Measurements from ENCODE around the gene SFI1.
"Not testable (repeated sequence)": the region's sequence is repeated elsewhere in the genome, so short reads cannot be mapped to it uniquely, and the experiment has no call there.

Gene SFI1

GRCh38 chr22:31544481-31545480, 48.4 kb downstream of the SFI1 start:
- no peak for DNase-seq (ENCODE audit: low read depth)

- no peak for DNase-seq (ENCODE audit: low read depth)
These were observed 54.6 kb downstream of the SFI1 start for GRCh38 chr22:31550871-31551370.

GRCh38 chr22:31556627-31557203, 60.4 kb downstream of the SFI1 start:
- DNase-seq (ENCODE audit: low read depth): no peak

- not testable (repeated sequence) for DNase-seq (ENCODE audit: low read depth)
These were observed 62.2 kb downstream of the SFI1 start for GRCh38 chr22:31558546-31558945.

- no peak for DNase-seq (ENCODE audit: low read depth)
These were observed 65.0 kb downstream of the SFI1 start for GRCh38 chr22:31561238-31561887.

GRCh38 chr22:31561970-31562369, 65.6 kb downstream of the SFI1 start:
- DNase-seq (ENCODE audit: low read depth): no peak

GRCh38 chr22:31566484-31566883, 70.1 kb downstream of the SFI1 start:
- no peak for DNase-seq (ENCODE audit: low read depth)

GRCh38 chr22:31567196-31567595, 70.9 kb downstream of the SFI1 start:
- no peak for DNase-seq (ENCODE audit: low read depth)

- DNase-seq (ENCODE audit: low read depth): no peak
These were observed 71.4 kb downstream of the SFI1 start for GRCh38 chr22:31567702-31568101.

- DNase-seq (ENCODE audit: low read depth): no peak
These were observed 72.8 kb downstream of the SFI1 start for GRCh38 chr22:31569126-31569525.

- no peak for DNase-seq (ENCODE audit: low read depth)
These were observed 76.6 kb downstream of the SFI1 start for GRCh38 chr22:31572939-31573338.

GRCh38 chr22:31574055-31574670, 77.8 kb downstream of the SFI1 start:
- no peak for DNase-seq (ENCODE audit: low read depth)

- DNase-seq (ENCODE audit: low read depth): no peak
These were observed 78.9 kb downstream of the SFI1 start for GRCh38 chr22:31575190-31575589.

- no peak for DNase-seq (ENCODE audit: low read depth)
These were observed 81.4 kb downstream of the SFI1 start for GRCh38 chr22:31577711-31578110.

GRCh38 chr22:31578171-31578570, 81.8 kb downstream of the SFI1 start:
- no peak for DNase-seq (ENCODE audit: low read depth)

- DNase-seq (ENCODE audit: low read depth): no peak
These were observed 83.5 kb downstream of the SFI1 start for GRCh38 chr22:31579835-31580242.

GRCh38 chr22:31583861-31584485, 87.6 kb downstream of the SFI1 start:
- no peak for DNase-seq (ENCODE audit: low read depth)

GRCh38 chr22:31584804-31585160, 88.4 kb downstream of the SFI1 start:
- DNase-seq (ENCODE audit: low read depth): no peak

GRCh38 chr22:31585161-31585859, 89.0 kb downstream of the SFI1 start:
- DNase-seq (ENCODE audit: low read depth): no peak

- no peak for DNase-seq (ENCODE audit: low read depth)
These were observed 90.0 kb downstream of the SFI1 start for GRCh38 chr22:31586137-31586920.
